ENCODE data around the gene MUL1.
"Not testable (repeated sequence)": the region's sequence is repeated elsewhere in the genome, so short reads cannot be mapped to it uniquely, and the experiment has no call there.

MUL1 gene

DNA sequence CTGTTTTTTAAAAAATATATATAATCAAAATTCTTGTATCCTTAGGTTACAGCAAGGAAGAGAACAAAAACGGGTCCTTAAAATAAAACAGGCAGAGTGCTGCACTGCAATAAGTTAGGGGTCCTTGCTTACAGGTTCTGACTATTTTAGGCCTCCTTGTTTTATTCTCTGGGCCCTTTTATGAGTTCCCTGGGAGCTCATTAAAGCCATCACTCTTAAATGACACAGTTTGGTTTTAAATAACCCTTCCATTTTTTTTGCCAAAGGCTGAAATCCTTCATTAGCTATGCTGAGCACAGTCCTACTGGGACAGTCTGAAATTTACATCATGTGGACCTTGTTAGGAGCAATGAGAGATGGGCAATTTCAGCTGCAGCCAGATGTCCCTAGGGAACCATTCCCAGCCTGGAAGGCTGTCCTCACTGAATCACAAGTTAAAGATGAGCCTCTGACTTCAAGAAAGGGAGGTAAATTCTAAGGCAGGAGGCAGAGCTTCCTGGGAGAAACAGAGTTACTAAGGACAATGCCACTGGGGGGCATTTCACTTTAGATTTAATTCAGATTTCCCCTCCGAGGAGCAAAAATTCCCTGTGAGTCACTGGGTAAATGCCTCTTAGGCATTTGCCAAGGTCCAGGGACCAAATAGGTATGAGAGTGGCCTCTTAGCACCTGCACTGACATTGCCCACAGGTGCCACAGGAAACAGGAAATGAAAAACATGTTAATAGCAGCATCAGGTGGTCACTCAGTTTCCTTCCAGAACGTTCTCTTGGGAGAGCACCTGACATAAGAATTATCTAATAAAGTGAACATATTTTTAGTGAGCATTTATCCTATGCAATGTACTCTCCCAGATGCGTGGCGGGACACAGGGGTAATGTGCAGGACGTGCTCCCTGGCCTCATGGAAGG, 3.8 kb upstream of the MUL1 start:
- DNase-seq, result no peak

DNA sequence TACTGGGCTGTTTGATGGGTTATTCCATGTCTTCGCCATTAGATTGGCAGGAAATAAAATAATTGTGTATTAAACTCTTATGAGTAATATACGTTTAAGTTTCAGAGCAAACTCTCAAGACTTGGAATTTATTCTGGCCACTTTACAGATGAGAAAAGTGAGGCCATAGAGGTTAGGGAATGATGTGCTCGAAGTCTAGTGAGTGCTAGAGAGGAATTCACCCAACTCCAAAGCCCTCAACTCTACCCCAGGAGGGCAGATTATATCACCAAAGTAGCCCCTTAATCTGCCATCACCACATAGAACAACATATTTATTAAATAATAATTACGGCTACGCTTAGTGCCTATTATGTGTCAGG, 440 bp upstream of the MUL1 start:
- no peak for DNase-seq

DNA sequence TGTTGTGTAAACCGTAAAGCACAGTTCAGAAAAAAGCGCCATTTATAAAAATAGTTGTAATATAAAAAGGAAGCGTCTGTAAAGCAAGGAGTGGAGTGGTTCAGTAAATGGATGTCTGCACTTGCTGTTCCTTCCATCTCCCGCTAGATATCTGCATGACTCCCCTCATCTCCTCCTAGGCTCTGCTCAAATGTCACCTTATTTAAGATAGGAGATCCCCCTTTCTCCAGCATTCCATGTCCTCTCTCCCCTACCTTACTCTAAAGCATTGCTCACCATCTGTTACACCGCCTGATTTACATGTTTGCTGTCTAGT, 745 bp downstream of the MUL1 start:
- DNase-seq, result no peak

DNA sequence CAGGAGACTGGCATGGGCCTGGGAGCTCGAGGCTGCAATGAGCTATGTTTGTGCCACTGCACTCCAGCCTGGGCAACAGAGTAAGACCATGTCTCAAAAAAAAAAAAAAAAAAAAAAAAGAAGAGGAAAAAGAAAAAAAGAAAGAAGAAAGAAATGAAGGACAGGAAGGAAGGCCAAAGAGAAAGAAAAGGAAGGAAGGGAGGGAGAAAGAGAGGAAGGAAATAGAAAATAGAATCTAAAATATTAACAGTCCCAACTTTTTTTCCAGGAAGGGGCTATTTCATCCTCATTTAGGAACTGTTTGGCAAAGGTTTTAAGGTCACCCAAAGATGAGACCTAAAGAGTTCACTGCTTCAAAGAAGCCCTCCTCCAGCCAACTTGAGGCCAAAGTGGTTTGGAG, 2.5 kb downstream of the MUL1 start:
- DNase-seq, result no peak

DNA sequence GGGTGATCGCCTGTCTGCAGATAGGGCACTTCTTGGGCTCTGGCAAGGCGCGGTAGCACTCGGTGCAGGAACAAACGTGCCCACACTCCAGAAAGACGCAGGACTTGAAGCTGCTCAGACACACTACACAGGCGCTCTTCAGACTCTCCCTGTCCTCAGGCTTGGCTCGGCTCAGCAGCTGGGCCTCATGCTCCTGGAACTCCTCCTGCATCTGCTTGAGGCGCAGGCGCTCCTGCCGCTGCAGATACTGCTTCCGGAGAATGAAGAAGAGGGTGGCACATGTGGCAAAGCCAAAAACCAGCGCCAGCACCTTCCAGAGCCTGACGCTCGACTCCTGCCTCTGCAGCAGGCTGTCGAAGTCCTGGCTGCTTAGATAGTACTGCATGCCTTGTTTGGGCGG, 7.2 kb downstream of the MUL1 start:
- no peak for DNase-seq

DNA sequence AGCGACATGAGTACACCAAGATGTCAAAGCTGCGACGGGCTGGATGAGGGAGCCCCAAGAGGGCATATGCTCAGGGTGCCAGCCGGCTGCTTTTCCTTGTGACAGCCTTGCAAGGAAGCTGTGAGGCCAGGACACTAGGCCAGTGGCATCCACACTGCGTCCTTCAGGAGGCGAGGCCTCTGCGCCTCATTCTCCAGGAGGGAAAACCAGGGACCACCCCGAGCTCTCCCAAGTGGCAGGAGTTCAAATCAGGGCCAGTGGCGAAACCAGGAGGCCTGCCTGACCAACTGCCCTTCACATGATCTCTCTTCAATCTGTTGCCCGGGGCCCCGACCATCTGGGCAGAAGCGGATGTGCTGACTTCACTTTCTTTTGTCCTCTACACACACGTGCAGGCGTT, 8.2 kb downstream of the MUL1 start:
- DNase-seq, result no peak

DNA sequence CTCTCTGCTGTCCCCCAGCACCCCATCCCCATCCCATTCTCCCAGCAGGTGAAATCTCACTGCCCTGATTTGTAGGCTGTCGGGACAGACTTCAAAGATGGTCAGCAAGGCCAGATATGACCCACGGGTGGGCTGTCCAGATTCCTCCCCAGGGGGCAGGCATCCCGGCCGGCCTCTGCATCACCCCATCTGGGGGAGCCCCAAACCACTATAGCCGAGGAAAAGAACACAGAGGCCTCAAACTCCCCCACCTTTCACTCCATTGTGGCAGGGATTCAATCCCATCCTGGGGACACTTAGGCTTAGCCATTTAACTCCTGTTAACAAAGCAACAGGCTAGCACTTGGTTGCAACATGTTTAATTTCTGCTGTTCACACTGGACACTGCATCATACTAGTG, 8.8 kb downstream of the MUL1 start:
- no peak for DNase-seq

DNA sequence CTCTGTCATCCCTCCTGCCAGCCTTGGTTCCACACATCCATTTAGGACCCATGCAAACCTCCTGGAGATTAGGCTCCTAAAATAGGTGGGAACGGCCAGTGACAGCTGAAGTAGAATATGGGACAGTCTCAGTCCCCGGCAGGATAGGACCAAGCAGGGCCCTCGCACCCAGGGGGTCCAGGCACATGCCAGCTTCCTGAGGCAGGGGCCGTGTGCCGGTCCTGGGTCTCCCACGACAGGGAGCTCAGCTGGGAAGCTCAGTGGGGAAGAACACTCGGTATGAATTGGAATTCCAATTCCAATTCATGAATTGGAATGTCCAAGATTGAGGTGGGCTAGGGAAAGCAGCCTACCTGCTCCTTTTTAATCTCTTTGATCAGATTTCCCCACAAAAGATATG, 9.8 kb downstream of the MUL1 start:
- no peak for DNase-seq

DNA sequence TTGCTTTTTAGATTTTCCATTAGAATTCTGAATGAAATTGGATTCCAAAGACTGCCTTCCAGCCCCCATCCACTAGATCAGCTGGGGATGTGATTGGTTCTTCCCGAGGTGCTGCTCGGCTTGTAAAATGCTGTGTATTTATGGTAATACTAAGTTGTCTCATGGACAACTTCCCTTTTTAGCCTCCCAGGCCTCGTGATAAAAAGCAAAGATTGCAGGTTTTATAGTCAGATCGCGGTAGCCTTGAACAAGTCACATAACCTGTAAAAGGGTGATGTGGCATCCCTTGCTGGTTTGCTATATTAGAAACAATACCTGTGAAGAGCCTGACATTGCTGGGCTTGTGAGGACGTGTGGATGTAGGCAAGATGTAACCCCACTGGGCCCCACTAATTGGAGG, 10.4 kb downstream of the MUL1 start:
- no peak for DNase-seq

DNA sequence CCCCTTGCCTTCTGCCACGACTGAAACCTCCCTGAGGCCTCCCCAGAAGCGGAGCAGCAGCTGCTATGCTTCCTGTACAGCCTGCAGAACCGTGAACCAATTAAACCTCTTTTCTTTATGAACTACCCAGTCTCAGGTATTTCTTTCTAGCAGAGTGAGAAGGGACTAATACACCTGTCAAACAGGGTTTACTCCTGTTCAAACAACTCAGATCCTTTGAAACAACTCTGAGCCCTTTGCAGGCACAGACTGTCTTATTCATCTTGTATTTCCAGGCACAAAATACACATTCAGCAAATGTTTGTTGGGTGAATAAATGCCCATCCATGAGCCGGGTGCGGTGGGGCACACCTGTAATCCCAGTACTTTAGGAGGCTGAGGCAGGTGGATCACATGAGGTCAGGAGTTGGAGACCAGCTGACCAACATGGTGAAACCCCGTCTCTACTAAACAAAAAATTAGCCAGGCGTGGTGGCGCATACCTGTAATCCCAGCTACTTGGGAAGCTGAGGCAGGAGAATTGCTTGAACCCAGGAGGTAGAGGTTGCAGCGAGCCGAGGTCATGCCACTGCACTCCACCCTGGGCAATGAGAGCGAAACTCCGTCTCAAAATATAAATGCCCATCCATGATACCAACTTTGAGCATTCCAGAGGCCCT, 11.1 kb downstream of the MUL1 start:
- not testable (repeated sequence) for DNase-seq

DNA sequence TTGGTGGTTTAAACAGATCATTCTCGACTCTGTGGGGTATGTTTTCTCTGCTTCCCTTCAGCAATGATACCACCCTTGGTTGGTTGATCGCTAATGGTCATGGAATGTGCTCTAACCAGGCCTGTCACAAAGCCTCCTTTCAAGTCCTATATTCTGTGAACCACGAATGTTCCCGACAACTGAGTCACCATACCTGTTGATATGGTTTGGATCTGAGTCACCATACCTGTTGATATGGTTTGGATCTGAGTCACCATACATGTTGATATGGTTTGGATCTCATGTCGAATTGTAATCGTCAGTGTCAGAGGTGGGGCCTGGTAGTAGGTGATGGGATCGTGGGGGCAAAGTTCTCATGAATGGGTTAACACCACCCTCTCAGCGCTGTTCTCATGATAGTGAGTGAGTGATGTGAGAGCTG, 11.7 kb downstream of the MUL1 start:
- peak; percentile 51 to 59 for DNase-seq

DNA sequence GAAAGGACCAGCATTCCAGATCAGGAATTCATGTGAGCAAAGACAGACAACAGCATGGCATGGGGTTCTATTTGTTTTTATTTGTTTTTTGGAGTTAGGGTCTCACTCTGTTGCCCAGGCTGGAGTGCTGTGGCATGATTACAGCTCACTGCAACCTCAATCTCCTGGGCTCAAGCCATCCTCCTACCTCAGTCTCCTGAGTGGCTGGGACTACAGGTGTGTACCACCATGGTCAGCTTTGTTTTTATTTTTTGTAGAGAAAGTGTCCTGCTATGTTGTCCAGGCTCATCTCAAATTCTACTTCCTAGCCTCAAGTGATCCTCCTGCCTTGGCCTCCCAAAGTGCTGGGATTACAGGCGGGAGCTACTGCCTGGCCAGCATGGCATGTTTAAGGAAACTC, 12.3 kb downstream of the MUL1 start:
- no peak for DNase-seq

DNA sequence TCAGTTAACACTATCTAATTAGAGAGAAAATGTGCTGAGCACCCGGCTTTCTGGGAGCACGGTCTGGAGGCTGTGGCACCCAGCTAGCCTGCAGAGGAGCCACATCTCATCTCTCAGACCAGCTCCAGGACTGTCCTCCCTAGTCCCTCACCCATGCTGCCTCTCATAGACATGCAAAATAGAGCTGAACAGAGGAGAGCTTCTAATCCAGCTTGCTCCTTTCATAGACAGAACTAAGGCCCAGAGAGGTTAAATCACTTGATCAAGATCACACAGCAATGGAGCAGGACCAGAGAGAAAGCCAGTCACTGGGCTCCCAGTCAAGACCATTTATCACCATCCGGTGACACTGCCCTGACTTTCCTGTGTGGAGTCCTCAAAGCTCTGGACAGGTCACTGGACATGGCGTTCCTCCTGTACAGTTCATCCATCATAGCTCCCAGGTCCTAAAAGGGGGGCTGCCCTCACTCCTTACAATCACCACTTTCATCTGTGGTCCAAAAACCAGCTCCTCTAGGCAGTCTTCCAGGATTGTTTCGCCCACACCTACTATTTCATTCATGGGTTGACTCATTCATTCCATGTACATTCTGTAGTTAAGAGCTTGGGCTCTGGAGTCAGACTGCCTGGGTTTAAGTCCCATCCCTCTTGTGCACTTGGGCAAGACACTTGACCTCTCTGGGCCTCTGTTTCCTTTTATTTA, 13.2 kb downstream of the MUL1 start:
- DNase-seq, result no peak

DNA sequence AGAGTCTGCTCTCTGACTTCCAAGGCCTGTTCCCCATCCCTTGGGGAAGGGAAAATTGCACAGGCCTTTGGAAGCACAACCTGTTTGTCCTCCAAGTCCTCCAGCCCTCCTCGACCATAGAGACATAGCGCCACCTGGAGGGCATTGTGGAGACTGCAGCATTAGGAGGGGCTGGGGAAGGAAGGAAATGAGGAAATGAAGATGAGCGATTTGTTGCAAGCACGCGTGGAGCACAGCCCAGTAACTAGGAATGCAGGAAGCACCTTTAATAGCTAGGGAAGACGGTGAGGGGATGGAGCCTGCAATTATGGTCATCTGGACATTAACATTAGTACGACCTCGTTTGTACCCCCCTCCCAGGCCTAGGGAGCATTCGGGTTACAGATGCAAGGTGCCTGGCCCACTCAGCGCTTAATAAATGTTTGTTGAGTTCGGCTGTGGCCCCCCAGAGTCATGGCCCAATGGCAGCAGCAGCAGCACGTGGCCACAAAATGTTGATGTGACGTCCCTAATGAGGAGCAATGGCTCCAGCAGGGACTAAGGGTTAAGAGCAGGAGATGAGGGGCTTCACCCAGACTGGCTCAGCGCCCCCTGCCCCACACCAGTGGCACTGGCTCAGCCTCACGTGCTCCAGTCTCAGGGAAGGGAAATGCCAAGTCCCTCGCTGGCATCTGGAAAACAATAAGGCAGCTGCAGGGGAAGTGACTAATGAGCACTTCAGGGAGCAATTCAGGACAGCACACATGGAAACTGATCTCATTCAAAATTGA, 13.9 kb downstream of the MUL1 start:
- DNase-seq, result peak; percentile 89 to 93

DNA sequence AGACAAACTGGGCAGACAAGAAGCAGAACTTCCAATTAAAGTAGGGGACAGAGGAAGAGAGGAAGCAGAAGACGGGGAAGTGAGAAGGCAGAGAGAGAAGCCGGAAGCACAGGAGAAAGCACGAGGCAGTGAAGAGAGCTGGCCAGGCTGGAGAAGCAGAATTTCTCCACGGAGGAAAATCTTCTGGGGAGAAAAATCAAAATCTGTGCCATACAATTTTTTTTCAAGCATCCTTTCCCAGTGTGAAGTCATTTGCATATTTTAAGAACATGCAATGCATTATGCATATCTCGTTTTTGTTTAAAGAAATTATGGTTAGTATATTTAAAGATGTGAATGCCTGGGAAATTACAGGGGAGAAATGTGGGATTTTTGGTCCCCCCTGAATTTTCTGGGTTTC, 14.6 kb downstream of the MUL1 start:
- DNase-seq, result no peak

DNA sequence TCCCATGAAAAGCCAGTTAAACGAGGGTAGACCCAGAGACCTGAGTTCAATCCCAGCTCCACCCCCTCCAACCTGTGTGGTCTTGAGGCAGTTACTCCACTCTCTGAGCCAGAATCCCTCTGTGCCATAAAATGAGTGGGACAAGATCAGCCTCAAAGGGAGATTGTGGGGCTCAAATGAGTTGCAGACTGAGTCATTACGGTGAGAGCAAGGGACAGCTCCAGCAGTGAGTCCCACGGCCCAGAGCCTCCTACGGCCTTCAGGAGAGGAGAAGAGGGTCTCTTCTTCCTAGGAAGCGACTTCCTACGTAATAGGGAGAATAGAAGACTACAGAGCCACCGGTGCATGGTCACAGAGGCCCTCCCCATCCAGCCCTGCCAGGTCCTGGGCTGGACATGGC, 15.2 kb downstream of the MUL1 start:
- DNase-seq, result no peak

DNA sequence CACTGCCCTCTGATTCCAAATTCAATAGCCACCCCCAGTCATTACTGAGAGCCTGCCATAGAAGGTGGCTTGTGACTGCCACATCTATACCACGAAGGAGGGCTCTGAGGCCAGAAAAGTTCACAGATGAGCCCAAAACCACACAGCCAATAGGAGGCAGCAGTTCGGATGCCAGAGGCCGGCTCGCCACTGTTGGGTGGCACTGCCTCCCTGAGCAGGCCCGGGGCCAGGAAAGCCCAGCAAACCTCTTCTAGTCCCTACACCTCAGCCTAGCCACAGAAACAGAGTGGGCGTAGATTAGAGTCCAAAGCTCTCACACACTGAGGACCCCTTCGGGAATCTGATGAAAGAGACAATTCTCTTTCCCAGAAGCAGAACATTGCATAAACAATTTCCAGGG, 16.1 kb downstream of the MUL1 start:
- no peak for DNase-seq

DNA sequence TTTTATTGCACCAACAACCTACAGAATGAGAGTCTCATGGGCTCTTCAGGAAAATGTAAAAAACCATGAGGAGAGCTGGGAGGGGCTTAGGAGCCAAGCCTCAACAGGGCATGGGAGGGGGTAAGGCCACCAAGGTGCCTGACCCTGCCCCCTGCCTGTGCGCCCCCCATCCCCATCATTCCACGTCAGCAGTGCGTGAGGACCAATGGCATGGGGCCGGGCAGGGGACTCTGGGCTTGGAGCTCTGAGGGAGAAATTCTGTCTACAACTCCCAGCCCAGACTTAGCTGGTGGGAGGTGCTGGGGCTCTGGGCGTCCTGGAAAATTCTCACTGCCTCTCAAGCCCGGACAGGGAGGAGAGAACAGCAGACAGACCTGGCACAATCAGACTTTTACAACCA, 16.8 kb downstream of the MUL1 start:
- DNase-seq, result no peak

DNA sequence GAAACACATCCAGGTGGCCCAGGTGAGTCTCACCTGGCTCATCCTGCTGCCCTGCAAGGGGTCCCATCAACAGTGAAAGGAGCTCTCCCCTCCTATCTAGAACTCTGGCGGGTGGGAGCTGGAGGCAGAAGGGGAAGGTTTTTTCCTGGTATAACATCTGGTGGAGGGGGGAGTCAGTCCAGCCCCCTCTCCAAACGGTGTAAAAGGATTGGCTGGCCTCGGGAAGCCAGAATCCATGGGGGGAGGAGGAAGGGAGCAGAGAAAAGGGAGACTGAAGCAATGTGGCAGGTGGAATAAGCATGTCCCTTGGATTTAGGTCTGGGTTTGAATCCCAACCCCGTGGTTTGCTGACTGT, 20.7 kb downstream of the MUL1 start:
- no peak for DNase-seq

DNA sequence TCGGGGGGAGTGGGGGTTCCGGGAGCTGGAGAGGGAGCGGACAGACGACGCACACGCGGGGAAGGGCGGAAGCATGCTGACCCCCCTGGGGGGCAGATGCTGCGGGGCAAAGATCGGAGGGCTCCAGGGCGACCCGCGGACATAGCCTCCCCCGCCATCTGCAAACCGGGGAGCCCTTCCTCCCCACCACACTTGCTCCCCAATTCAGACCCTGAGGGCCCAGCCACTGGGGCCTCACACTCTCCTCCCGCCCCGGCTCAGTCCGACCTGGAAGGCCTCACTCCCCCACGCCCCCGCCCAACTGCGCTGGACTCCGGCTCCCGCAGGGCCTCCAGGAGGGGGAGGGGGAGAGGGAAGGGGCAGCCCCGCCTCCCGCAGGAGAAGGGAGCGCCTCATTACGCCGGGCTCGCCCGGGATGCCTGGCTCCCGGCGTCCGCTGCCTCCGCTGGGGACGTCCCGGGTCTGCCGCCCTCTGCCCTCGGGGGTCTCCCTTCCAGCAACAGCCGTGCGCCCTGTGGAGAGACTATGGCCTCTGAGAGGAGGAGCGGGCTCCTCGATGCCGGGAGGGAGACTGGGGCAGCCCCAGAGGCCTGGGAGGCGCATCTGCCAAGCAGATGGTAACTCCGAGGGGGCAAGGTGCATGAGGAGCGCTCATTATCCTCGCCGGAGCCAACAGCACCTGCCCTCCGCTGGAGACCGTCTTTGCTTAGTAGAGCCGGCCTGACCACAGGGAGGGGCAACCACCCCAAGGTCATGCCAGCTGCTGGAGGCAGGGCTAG, 21.3 kb downstream of the MUL1 start:
- peak in 1 of 2 experiments; percentile 31 for DNase-seq

DNA sequence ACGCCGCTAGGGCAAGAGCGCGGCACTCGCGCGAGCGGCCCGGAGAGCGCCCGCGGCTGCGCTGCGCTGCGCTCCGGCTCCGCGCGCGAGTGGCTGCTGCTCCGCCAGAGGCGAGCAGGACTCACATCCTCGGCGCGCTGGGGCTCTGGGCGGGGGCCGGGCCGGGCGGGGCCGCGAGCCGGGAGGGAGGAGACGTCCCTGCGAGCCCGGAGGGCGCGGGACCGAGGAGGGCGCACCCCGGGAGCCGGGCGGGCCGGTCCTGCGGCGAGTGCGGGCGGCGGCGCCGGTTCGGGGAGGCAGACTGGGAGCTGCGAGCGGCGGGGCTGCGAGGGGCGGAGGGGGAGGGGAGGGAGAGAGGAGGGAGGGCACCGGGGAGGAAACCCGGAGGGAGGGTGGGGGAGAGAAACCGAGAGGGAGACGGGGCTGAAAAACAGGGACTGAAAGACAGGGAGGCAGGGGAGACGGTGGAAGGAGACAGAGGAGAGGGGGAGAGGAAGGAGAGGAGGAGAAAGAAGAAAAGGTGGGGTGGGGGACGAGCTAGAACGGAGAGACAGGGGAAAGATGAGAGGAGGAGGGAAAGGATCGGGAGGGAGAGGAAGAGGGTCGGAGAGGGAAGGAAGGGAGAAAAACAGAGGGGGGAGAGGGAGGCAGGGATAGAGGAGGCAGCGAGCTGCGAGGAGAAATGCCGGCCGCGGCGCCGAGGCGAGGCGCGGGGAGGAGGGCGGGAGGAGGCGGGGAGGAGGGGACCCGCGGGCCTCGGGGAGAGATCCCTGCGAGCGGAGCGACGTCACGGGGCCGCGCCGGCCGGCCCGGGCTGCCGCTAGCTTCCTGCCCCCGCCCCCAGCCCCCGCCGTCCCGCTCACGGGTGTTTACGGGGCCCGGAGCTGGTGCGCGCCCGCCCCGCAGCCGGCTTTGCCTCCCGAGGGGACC, 22.2 kb downstream of the MUL1 start, which contains the start of gene CAMK2N1:
Gene CAMK2N1 (minus strand): TSS at position 684 of the 930 bp plus-strand sequence. CDS start 831 bp downstream, outside the sequence.
- DNase-seq, result peak; percentile 60 to 64
